Measurements from ENCODE around the gene PRKG1. TPM values are rescaled to one million over a fixed set of nuclear protein-coding genes. Genes with fewer than 3 reads are reported as not detected.

PRKG1 gene
- total and polyA plus RNA-seq, 2 experiments from 2014 or later = 18.2 to 21.1 TPM

GRCh38 chr10:52099026-52099600 is 1024.8 kb downstream of the PRKG1 start:
- Histone ChIP-seq H3K4me1 (ENCODE audit: insufficient read depth) (peaks cover 4% of the 10 kb centered on the region; the same call in 1 of the 2 replicates), H3K9me2 (ENCODE audit: insufficient read depth) (no peaks in the 10 kb centered on the region), H3F3A (replicated peaks; ENCODE audit: low read depth) (no peaks in the 10 kb centered on the region), H3K36me3 (ENCODE audit: insufficient read depth) (0 out of 2 replicates have a peak, but pooled peaks cover 4% of the 10 kb centered on the region), H3K4me2 (no peak overlapping the region), H3K27me3 (ENCODE audit: insufficient read depth) (no peaks in the 10 kb centered on the region), H3K27ac (ENCODE audit: low read depth) (no peak overlapping the region), H3K4me3 (no peak overlapping the region), H3K79me2 (replicated peaks; ENCODE audit: insufficient read depth) (no peaks in the 10 kb centered on the region), H4K20me1 (replicated peaks; ENCODE audit: insufficient read depth) (no peaks in the 10 kb centered on the region), H2AFZ (no peak overlapping the region)
- Mint-ChIP-seq H3K4me3 (no peak overlapping the region), H3K4me1 (peaks cover 14% of the 10 kb centered on the region), H3K9me3 (peaks cover 7% of the 10 kb centered on the region; the same call in 2 of the 3 replicates), H3K27me3 (ENCODE audit: insufficient read depth, low read depth, poor library complexity) (no peaks in the 10 kb centered on the region), H3K36me3 (ENCODE audit: low read depth) (peaks cover 11% of the 10 kb centered on the region; the same call in 2 of the 3 replicates), H3K27ac (no peak overlapping the region)
- ATAC-seq = no peak
- no peak for TF ChIP-seq ZNF462 (CRISPR knock-in tag; IDR thresholded peaks at IDR 0.05)
- TF ChIP-seq EZH2phosphoT487 (IDR thresholded peaks at IDR 0.05; ENCODE audit: unreplicated experiment) = no peak
- no peak for TF ChIP-seq REST (IDR thresholded peaks at IDR 0.05; ENCODE audit: unreplicated experiment)
- TF ChIP-seq ZNF114 (CRISPR knock-in tag; IDR thresholded peaks at IDR 0.05) = no peak
- TF ChIP-seq JUNB (IDR thresholded peaks at IDR 0.05; ENCODE audit: unreplicated experiment) = no peak
- TF ChIP-seq EZH2 (IDR thresholded peaks at IDR 0.05; ENCODE audit: low read depth, unreplicated experiment) = no peak
- TF ChIP-seq CTCF (conservative IDR thresholded peaks at IDR 0.05; ENCODE audit: low read depth in 2 of 2) = no peak
- TF ChIP-seq ETS1 (IDR thresholded peaks at IDR 0.05) = no peak
- no peak for TF ChIP-seq STAT1 (IDR thresholded peaks at IDR 0.05; ENCODE audit: unreplicated experiment)
- TF ChIP-seq CREB1 (CRISPR knock-in tag; IDR thresholded peaks at IDR 0.05; ENCODE audit: low read depth) = no peak
- no peak for DNase-seq (ENCODE audit: low spot score)

Data from GM23338 (cell line).